Karpas-422 (cell line): ENCODE results near the gene MAGI1. TPM values are rescaled to one million over a fixed set of nuclear protein-coding genes. Genes with fewer than 3 reads are reported as not detected.

ENCODE experiments used
- DNase-seq: peaks from one replicate; pipeline ENCODE4 v3.0.0-alpha.2; 2015
- H2AFZ ChIP-seq: fragments of 200-600 bp; sonication (generic); 2 replicates; pipeline ENCODE4 v1.6.1; 2014; ENCODE audit warnings: antibody characterized with exemption, low read length, mixed read lengths
- H3K27ac ChIP-seq: fragments of 200-600 bp; sonication (generic); 2 replicates; pipeline ENCODE4 v1.5.1; 2014; ENCODE audit warnings: mild to moderate bottlenecking, low read length, moderate library complexity
- H3K27me3 ChIP-seq: fragments of 200-600 bp; sonication (generic); 2 replicates; pipeline ENCODE4 v1.6.1; 2014; ENCODE audit warnings: low read length, mixed read lengths
- H3K36me3 ChIP-seq: fragments of 200-600 bp; sonication (generic); 2 replicates; pipeline ENCODE4 v1.6.1; 2014; ENCODE audit warnings: low read length, mixed read lengths; ENCODE audit not compliant: insufficient read depth
- H3K4me1 ChIP-seq: fragments of 200-600 bp; sonication (generic); 2 replicates; pipeline ENCODE4 v1.6.1; 2014; ENCODE audit warnings: mild to moderate bottlenecking, low read length, mixed read lengths
- H3K4me2 ChIP-seq: fragments of 200-600 bp; sonication (generic); 2 replicates; pipeline ENCODE4 v1.6.1; 2014; ENCODE audit warnings: low read length, low read depth, mild to moderate bottlenecking; ENCODE audit not compliant: poor library complexity, severe bottlenecking
- H3K4me3 ChIP-seq: fragments of 200-600 bp; sonication (generic); 2 replicates; pipeline ENCODE4 v1.5.1; 2014; ENCODE audit warnings: mild to moderate bottlenecking, antibody characterized with exemption, low read length, mixed read lengths
- H3K79me2 ChIP-seq: fragments of 200-600 bp; sonication (generic); 2 replicates; pipeline ENCODE4 v1.6.1; 2014; ENCODE audit warnings: mild to moderate bottlenecking, low read length, mixed read lengths
- H3K9ac ChIP-seq: fragments of 200-600 bp; sonication (generic); 2 replicates; pipeline ENCODE4 v1.6.0; 2014; ENCODE audit warnings: low read length
- H3K9me2 ChIP-seq: fragments of 200-600 bp; sonication (generic), shearing (Covaris generic); replicated peaks from 2 replicates; pipeline ENCODE4 v1.6.0; 2014; ENCODE audit warnings: mild to moderate bottlenecking, low read length, moderate library complexity; ENCODE audit not compliant: insufficient read depth
- H3K9me3 ChIP-seq: fragments of 300-700, 200-600 bp; sonication (generic); 2 replicates; pipeline ENCODE4 v1.6.1; 2014; ENCODE audit warnings: low read length, mixed read lengths
- H4K20me1 ChIP-seq: fragments of 200-600 bp; sonication (generic); 2 replicates; pipeline ENCODE4 v1.6.1; 2014; ENCODE audit warnings: mild to moderate bottlenecking, antibody characterized with exemption, low read length, low read depth; ENCODE audit not compliant: insufficient read depth
- total RNA-seq: library from RNA; depleted of rRNA; stranded (reverse); fragments of >200 nt; shearing (Covaris generic); gene quantifications from 2 replicates; pipeline ENCODE4 v1.2.3, GENCODE V29; 2014; ENCODE audit warnings: low replicate concordance

Gene MAGI1
- total RNA-seq, 1 experiment from 2014 or later = 0.71 TPM

DNA sequence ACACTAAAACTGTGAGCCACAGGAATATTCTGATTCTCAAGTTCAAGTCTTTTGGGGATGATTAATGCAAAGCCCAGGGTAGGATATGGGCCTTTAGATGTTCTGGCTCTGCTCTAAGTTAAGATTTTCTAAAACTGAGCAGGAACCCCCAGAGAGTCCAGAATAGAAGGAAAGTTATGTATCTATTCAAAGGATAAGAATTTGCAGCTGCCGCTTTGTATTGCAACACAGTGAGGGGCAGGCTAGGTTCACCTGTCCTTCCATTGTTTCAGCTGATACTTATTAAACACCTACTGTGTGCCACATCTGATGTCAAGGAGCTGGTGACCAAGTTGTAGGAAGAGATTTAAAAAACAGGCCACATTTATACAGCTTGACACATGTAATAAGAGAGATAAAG is 290.4 kb downstream of the MAGI1 start:
- no peaks in the 10 kb centered on the region for H3K36me3 ChIP-seq
- no peaks in the 10 kb centered on the region for H4K20me1 ChIP-seq
- H3K79me2 ChIP-seq = no peaks in the 10 kb centered on the region
- no peak overlapping the region for H3K27ac ChIP-seq
- no peak overlapping the region for H3K4me2 ChIP-seq
- H2AFZ ChIP-seq = no peak overlapping the region
- H3K9me3 ChIP-seq = no peaks in the 10 kb centered on the region
- H3K27me3 ChIP-seq = no peaks in the 10 kb centered on the region
- H3K4me1 ChIP-seq = no peaks in the 10 kb centered on the region
- no peak overlapping the region for H3K9ac ChIP-seq
- H3K9me2 ChIP-seq = no peaks in the 10 kb centered on the region
- no peak overlapping the region for H3K4me3 ChIP-seq
- no peak for DNase-seq

DNA sequence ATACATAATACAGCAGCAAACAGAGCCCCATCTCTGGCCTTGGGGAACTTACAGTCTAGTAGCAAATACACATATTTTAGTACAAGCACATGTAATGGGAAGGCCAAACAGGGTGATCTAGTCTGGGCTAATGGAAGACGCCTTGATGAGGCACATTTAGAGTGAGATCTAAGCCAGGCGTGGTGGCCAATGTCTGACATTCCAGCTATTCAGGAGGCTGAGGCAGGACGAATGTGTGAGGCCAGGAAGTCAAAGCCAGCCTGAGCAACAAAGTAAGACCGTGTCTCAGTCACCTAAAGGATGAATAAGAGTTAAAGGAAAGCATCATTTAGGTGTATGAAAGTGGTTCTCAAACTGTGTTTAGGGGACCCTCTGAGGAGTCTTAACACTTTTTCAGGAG is 291.9 kb downstream of the MAGI1 start:
- Histone ChIP-seq H3K4me3 (no peak overlapping the region), H3K36me3 (no peaks in the 10 kb centered on the region), H3K9me2 (no peaks in the 10 kb centered on the region), H2AFZ (no peak overlapping the region), H3K9me3 (no peaks in the 10 kb centered on the region), H4K20me1 (no peaks in the 10 kb centered on the region), H3K79me2 (no peaks in the 10 kb centered on the region), H3K27ac (no peak overlapping the region), H3K27me3 (no peaks in the 10 kb centered on the region), H3K9ac (no peak overlapping the region), H3K4me2 (no peak overlapping the region), H3K4me1 (no peaks in the 10 kb centered on the region)
- DNase-seq = no peak

DNA sequence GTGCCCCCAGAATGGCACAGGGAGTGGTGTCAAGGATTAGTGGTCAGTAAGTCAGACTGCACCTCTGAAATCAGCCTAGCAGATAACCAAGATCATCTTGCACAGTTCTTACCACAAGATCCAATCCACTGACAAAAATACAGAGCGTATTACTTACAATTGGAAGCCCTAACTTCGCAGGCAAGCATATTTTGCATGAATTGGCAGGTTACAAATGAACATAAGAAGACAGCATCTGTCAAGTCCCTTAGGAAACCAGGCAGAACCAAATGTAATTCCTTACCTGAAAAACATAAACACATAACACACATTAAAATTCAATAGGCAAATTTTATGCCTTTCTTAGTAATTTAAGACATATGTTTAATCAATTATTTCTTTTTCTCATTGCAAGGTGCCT is 293.4 kb downstream of the MAGI1 start:
- no peaks in the 10 kb centered on the region for H3K36me3 ChIP-seq
- DNase-seq = no peak
- no peak overlapping the region for H3K4me3 ChIP-seq
- no peak overlapping the region for H2AFZ ChIP-seq
- no peaks in the 10 kb centered on the region for H3K27me3 ChIP-seq
- no peak overlapping the region for H3K9ac ChIP-seq
- H3K9me2 ChIP-seq = no peaks in the 10 kb centered on the region
- no peaks in the 10 kb centered on the region for H3K9me3 ChIP-seq
- no peaks in the 10 kb centered on the region for H4K20me1 ChIP-seq
- no peaks in the 10 kb centered on the region for H3K79me2 ChIP-seq
- H3K4me1 ChIP-seq = no peaks in the 10 kb centered on the region
- no peak overlapping the region for H3K27ac ChIP-seq
- no peak overlapping the region for H3K4me2 ChIP-seq

DNA sequence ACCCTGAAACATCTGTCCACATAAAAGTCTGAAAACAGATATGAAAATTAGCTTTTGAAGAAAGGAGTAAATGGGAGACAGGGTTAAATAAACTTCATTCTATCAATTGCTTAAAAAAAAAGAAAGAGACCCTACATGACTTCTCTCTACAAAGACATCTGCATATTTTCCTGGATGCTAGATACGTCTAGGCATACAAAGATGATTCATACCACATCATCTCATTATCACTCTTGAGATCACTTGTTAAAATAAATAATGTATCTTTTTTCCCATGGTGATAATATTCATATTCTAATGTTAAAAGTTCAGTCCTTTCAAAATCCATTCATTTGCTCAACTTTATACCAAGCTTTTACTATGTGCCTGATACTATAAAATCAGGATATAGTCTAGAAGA is 295.8 kb downstream of the MAGI1 start:
- Histone ChIP-seq H3K27me3 (no peaks in the 10 kb centered on the region), H3K36me3 (no peaks in the 10 kb centered on the region), H3K9me2 (no peaks in the 10 kb centered on the region), H3K9ac (no peak overlapping the region), H3K4me3 (no peak overlapping the region), H3K79me2 (no peaks in the 10 kb centered on the region), H3K4me2 (no peak overlapping the region), H4K20me1 (no peaks in the 10 kb centered on the region), H3K4me1 (no peaks in the 10 kb centered on the region), H3K9me3 (no peaks in the 10 kb centered on the region), H3K27ac (no peak overlapping the region), H2AFZ (no peak overlapping the region)
- DNase-seq = no peak

DNA sequence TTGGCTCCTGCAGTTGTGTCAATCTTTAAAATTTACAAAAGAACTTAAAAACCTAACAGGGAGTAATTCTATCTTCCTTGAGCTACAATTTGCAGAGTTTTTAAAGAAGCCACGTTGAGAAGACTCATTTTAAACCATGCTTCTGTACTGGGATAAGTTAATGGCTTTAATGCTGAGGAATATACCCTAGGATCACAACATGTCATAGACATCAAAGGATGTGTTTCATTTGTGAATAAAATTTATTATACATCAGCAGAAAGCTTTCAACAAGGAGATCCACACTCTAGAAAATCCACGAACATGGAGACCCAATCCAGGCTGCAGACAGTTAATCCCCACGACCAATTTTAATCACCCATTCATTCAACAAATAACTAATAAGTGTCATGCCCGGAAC is 297.2 kb downstream of the MAGI1 start:
- Histone ChIP-seq H3K9ac (no peak overlapping the region), H3K36me3 (no peaks in the 10 kb centered on the region), H3K9me3 (no peaks in the 10 kb centered on the region)

DNA sequence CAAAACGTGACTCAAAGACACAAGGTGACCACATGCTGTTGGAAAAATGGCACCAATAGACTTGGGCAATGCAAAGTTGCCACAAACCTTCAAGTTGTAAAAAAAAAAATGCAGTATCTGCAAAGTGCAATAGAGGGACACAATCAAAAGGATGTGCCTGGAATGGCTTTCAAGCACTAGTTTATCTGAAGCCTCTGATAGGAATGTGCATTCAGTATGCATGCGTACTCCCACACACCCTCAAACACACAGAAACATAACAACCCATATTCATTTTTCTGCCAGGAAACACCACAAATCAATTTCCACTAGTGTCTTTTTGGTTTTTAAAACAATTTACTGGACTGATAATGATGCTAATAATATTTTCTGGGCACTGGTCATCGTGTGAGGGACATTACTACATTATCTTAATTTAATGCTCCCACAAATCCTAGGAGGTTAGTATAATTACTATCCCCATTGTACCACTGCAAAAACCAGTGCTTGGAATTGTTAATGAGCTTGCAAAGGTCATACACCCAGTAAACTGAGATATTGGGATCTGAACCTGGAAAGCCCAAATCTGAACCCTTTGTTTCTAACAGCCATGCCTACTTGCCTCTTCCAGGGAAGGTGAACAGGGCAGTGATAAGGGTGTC is 298.7 kb downstream of the MAGI1 start:
- no peaks in the 10 kb centered on the region for H3K4me1 ChIP-seq
- no peaks in the 10 kb centered on the region for H3K27me3 ChIP-seq
- H3K4me2 ChIP-seq = no peak overlapping the region
- H3K9me2 ChIP-seq = no peaks in the 10 kb centered on the region
- no peaks in the 10 kb centered on the region for H3K79me2 ChIP-seq
- no peak overlapping the region for H3K27ac ChIP-seq
- no peaks in the 10 kb centered on the region for H3K36me3 ChIP-seq
- H4K20me1 ChIP-seq = no peaks in the 10 kb centered on the region
- no peaks in the 10 kb centered on the region for H3K9me3 ChIP-seq
- DNase-seq = no peak
- H3K9ac ChIP-seq = no peak overlapping the region
- no peak overlapping the region for H2AFZ ChIP-seq
- no peak overlapping the region for H3K4me3 ChIP-seq

More for the DNA sequence above, 297.2 kb downstream of the MAGI1 start:
- DNase-seq = no peak
- Histone ChIP-seq H3K27ac (no peak overlapping the region), H3K27me3 (no peaks in the 10 kb centered on the region), H3K4me1 (no peaks in the 10 kb centered on the region), H3K4me2 (no peak overlapping the region), H3K4me3 (no peak overlapping the region), H2AFZ (no peak overlapping the region), H3K9me2 (no peaks in the 10 kb centered on the region), H4K20me1 (no peaks in the 10 kb centered on the region), H3K79me2 (no peaks in the 10 kb centered on the region)

DNA sequence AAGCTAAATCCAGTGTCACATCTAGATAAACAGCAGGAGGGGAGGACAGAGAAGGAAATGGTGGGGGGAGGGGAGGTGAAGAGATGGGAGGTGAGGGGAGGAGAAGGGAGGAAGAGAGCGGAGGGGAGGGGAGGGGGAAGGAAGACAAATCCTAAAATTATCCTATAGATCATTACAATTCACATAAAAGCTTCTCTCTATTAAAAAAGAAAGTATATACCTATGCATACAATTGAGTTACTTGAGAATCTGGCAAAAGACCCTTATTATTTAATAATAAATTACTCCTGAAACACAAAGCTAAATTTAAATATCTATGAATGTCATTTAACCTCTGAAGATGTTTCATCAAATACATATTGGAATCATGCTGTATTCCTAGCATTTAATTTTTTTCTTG is 303.9 kb downstream of the MAGI1 start:
- H2AFZ ChIP-seq = no peak overlapping the region
- no peaks in the 10 kb centered on the region for H3K36me3 ChIP-seq
- no peak overlapping the region for H3K4me3 ChIP-seq
- no peaks in the 10 kb centered on the region for H4K20me1 ChIP-seq
- no peaks in the 10 kb centered on the region for H3K79me2 ChIP-seq
- no peak for DNase-seq
- H3K27me3 ChIP-seq = no peaks in the 10 kb centered on the region
- H3K9ac ChIP-seq = no peak overlapping the region
- H3K27ac ChIP-seq = no peak overlapping the region
- no peaks in the 10 kb centered on the region for H3K4me1 ChIP-seq
- H3K4me2 ChIP-seq = no peak overlapping the region
- no peaks in the 10 kb centered on the region for H3K9me3 ChIP-seq
- H3K9me2 ChIP-seq = no peaks in the 10 kb centered on the region

DNA sequence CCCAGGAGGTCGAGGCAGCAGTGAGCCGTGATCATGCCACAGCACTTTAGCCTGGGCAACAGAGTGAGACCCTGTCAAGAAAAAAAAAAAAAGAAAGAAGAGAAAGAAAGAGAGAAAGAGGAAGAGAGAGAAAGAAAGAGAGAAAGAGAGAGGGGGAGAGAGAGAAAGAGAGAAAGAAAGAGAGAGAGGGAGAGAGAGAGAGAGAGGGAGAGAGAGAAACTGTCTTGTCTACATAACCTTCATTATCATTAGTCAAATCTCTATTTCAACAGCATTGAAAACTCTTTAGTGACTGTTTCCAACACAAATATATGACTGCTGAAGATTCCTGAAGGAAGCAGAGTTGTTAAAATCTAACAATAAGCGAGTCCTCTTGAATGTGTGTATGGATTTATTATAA is 304.3 kb downstream of the MAGI1 start:
- H3K9me3 ChIP-seq = no peaks in the 10 kb centered on the region
- H4K20me1 ChIP-seq = no peaks in the 10 kb centered on the region
- H3K36me3 ChIP-seq = no peaks in the 10 kb centered on the region
- H3K9ac ChIP-seq = no peak overlapping the region
- H3K79me2 ChIP-seq = no peaks in the 10 kb centered on the region
- DNase-seq = no peak
- H3K4me2 ChIP-seq = no peak overlapping the region
- H2AFZ ChIP-seq = no peak overlapping the region
- no peaks in the 10 kb centered on the region for H3K9me2 ChIP-seq
- no peak overlapping the region for H3K4me3 ChIP-seq
- H3K27me3 ChIP-seq = no peaks in the 10 kb centered on the region
- H3K4me1 ChIP-seq = no peaks in the 10 kb centered on the region
- no peak overlapping the region for H3K27ac ChIP-seq

DNA sequence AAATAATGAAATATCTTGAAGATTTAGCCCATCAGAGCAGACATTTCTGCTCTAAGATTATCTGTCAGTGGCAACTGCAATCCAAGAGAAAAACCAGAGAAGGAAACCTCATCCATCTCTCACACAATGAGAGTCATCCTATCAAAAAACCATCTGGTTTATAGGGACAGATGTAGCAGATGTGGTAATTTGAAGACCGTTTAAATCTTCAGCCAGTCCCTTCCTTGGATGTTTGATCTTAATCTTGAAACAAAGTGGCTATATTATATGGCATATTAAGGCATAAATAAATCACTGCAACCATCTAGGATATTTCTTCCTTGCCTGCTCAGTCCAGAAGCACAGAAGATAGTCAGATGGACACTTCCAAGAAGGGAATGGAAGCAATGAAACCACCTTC is 305.3 kb downstream of the MAGI1 start:
- H2AFZ ChIP-seq = no peak overlapping the region
- H3K4me3 ChIP-seq = no peak overlapping the region
- H3K79me2 ChIP-seq = no peaks in the 10 kb centered on the region
- H3K4me1 ChIP-seq = no peaks in the 10 kb centered on the region
- H3K27me3 ChIP-seq = no peaks in the 10 kb centered on the region
- no peaks in the 10 kb centered on the region for H3K9me2 ChIP-seq
- no peak overlapping the region for H3K27ac ChIP-seq
- no peak overlapping the region for H3K9ac ChIP-seq
- H3K4me2 ChIP-seq = no peak overlapping the region
- DNase-seq = no peak
- H3K36me3 ChIP-seq = no peaks in the 10 kb centered on the region
- no peaks in the 10 kb centered on the region for H3K9me3 ChIP-seq
- no peaks in the 10 kb centered on the region for H4K20me1 ChIP-seq
